Prostate gland (tissue), 2 donors: Measurements from ENCODE around the gene NDRG3.

Experiments
- CTCF ChIP-seq, 4 experiments: fragments of 200-600 bp in 2 of 4; fragments of 450-650 bp in 2 of 4; sonication (generic) in 2 of 4; IDR thresholded peaks; 1 replicate in 3 of 4; 2 replicates in 1 of 4; pipeline ENCODE4 v1.5.1; 2016 to 2019; ENCODE audit warnings: antibody characterized with exemption in 4 of 4, mild to moderate bottlenecking in 2 of 4, moderate library complexity in 2 of 4
- POLR2A ChIP-seq: fragments of 450-650 bp; IDR thresholded peaks from one replicate; pipeline ENCODE4 v1.6.1; 2016; ENCODE audit warnings: antibody characterized with exemption, mild to moderate bottlenecking
- POLR2AphosphoS5 ChIP-seq: sonication (generic); formaldehyde crosslinking; IDR thresholded peaks from one replicate; pipeline ENCODE4 v1.6.1; 2017; ENCODE audit warnings: antibody characterized with exemption

- TF ChIP-seq CTCF (IDR thresholded peaks at IDR 0.05) (no peak), POLR2A (no peak), POLR2AphosphoS5 (no peak)
Observed at GRCh38 chr20:36784116-36784515, 38.2 kb upstream of the NDRG3 start.
